Gastrocnemius medialis (tissue), 4 donors: ENCODE results near the gene NCL. TPM values are rescaled to one million over a fixed set of nuclear protein-coding genes. Genes with fewer than 3 reads are reported as not detected.

Experiments
- ATAC-seq, 2 donors: fragments of 150-250 bp; one replicate each; pipeline ENCODE4 v1.9.1; 2016
- DNase-seq, 2 donors: peaks; one replicate each; pipeline ENCODE4 v3.0.0-alpha.2; 2019
- H3K27ac ChIP-seq, 4 donors: fragments of 200-600 bp; sonication (generic); 1 replicate in 1 of 4; 2 replicates in 3 of 4; pipeline ENCODE4 v1.5.1; 2016 to 2018; ENCODE audit warnings: mild to moderate bottlenecking in 2 of 4, moderate library complexity in 1 of 4
- H3K27me3 ChIP-seq, 3 donors: fragments of 200-600 bp; sonication (generic) in 2 of 3; 1 replicate in 1 of 3; 2 replicates in 2 of 3; pipeline versions ENCODE4 v1.5.1 to v1.6.0; 2016 to 2019; ENCODE audit warnings: mild to moderate bottlenecking in 1 of 3, moderate library complexity in 1 of 3
- H3K36me3 ChIP-seq, 2 donors: fragments of 200-600 bp; sonication (generic) in 1 of 2; one replicate each; pipeline ENCODE4 v1.5.1; 2017 to 2018
- H3K4me1 ChIP-seq, 2 donors: fragments of 200-600 bp; sonication (generic) in 1 of 2; one replicate each; pipeline ENCODE4 v1.5.1; 2016 to 2017; ENCODE audit warnings: mild to moderate bottlenecking in 2 of 2
- H3K4me3 ChIP-seq, 4 donors: fragments of 200-600 bp; sonication (generic) in 3 of 4; 1 replicate in 1 of 4; 2 replicates in 3 of 4; pipeline ENCODE4 v1.5.1; 2016 to 2019; ENCODE audit warnings: mild to moderate bottlenecking in 2 of 4
- H3K9me3 ChIP-seq, 3 donors: fragments of 200-600 bp; sonication (generic) in 2 of 3; 1 replicate in 1 of 3; 2 replicates in 2 of 3; pipeline ENCODE4 v1.5.1; 2016 to 2019
- CTCF ChIP-seq, 5 experiments: fragments of 450-650 bp in 3 of 5; fragments of 200-600 bp in 2 of 5; sonication (generic) in 2 of 5; IDR thresholded peaks in 4 of 5; conservative IDR thresholded peaks in 1 of 5; 1 replicate in 4 of 5; 2 replicates in 1 of 5; pipeline ENCODE4 v1.5.1; 2016 to 2019; ENCODE audit warnings: antibody characterized with exemption in 5 of 5, mild to moderate bottlenecking in 3 of 5, moderate library complexity in 3 of 5
- POLR2A ChIP-seq, 2 donors: fragments of 450-650 bp; IDR thresholded peaks; one replicate each; pipeline ENCODE4 v1.6.1; 2017; ENCODE audit warnings: antibody characterized with exemption in 2 of 2, mild to moderate bottlenecking in 2 of 2, moderate library complexity in 2 of 2
- in situ Hi-C, 4 donors: fragments of 200-750 bp; cut with MboI; loops; one replicate each; pipeline versions ENCODE4 v1.15.0 to v1.8.0; 2017; ENCODE audit warnings: low sequenced_read_pairs in 4 of 4
- intact Hi-C: fragments of 100-400 bp; cut with DNase I; formaldehyde crosslinking; loops from one replicate; pipeline ENCODE4 v1.15.1; 2023; ENCODE audit warnings: low total_unique reads
- total RNA-seq, 4 donors: library from RNA; depleted of rRNA; stranded (reverse); fragments of >200 nt; gene quantifications; one replicate each; pipeline versions ENCODE4 v1.1.0 to v1.2.3, GENCODE V29; 2016

Gene NCL
- total RNA-seq, 4 donors from 2014 or later, result 48.8 to 174 (median 124) TPM

GRCh38 chr2:231425811-231426703 is 38.2 kb downstream of the NCL start:
- DNase-seq (no peak), ATAC-seq (no peak)
- no peaks in the 10 kb centered on the region for H3K9me3 ChIP-seq
- TF ChIP-seq POLR2A (IDR thresholded peaks at IDR 0.05) (no peak), CTCF (IDR thresholded peaks at IDR 0.05 in 4 of 5, conservative IDR thresholded peaks at IDR 0.05 in 1 of 5) (no peak)
- H3K27ac ChIP-seq, result no peak overlapping the region
- in situ Hi-C loops, result loop anchor here in 2 of 4 donors (25.0 kb wide), 2 partner anchors 189 to 314 kb away; no protein-coding TSS in a partner anchor
- H3K4me3 ChIP-seq, result no peak overlapping the region
- H3K27me3 ChIP-seq, result no peaks in the 10 kb centered on the region
- intact Hi-C loops, result no loop called here
- no peaks in the 10 kb centered on the region for H3K36me3 ChIP-seq
- H3K4me1 ChIP-seq, result no peaks in the 10 kb centered on the region

GRCh38 chr2:231425291-231425810 is 38.9 kb downstream of the NCL start:
- in situ Hi-C loops, result loop anchor here in 2 of 4 donors (25.0 kb wide), 2 partner anchors 188 to 313 kb away; no protein-coding TSS in a partner anchor
- intact Hi-C loops, result no loop called here
- TF ChIP-seq CTCF (IDR thresholded peaks at IDR 0.05 in 4 of 5, conservative IDR thresholded peaks at IDR 0.05 in 1 of 5) (no peak), POLR2A (IDR thresholded peaks at IDR 0.05) (no peak)

GRCh38 chr2:231423176-231423575 is 41.1 kb downstream of the NCL start:
- Histone ChIP-seq H3K36me3 (no peaks in the 10 kb centered on the region), H3K4me1 (no peaks in the 10 kb centered on the region), H3K27ac (no peak overlapping the region), H3K27me3 (peaks cover 0 to 4% (median 3%) of the 10 kb centered on the region in 3 donors), H3K4me3 (no peak overlapping the region), H3K9me3 (no peaks in the 10 kb centered on the region)
- no peak for TF ChIP-seq POLR2A (IDR thresholded peaks at IDR 0.05)
- no peak for TF ChIP-seq CTCF (IDR thresholded peaks at IDR 0.05 in 4 of 5, conservative IDR thresholded peaks at IDR 0.05 in 1 of 5)
- DNase-seq (no peak), ATAC-seq (no peak)
- in situ Hi-C loops, result loop anchor here in 2 of 4 donors (25.0 kb wide), 2 partner anchors 186 to 311 kb away; no protein-coding TSS in a partner anchor
- intact Hi-C loops, result no loop called here

More at GRCh38 chr2:231425291-231425810, 38.9 kb downstream of the NCL start:
- Histone ChIP-seq H3K4me3 (no peak overlapping the region), H3K9me3 (no peaks in the 10 kb centered on the region), H3K36me3 (no peaks in the 10 kb centered on the region), H3K27me3 (no peaks in the 10 kb centered on the region), H3K27ac (no peak overlapping the region), H3K4me1 (no peaks in the 10 kb centered on the region)
- DNase-seq (no peak), ATAC-seq (no peak)

- intact Hi-C loops (no loop called here), in situ Hi-C loops (loop anchor here in 2 of 4 donors (25.0 kb wide), 2 partner anchors 185 to 310 kb away; no protein-coding TSS in a partner anchor)
- ATAC-seq, result no peak
- Histone ChIP-seq H3K9me3 (no peaks in the 10 kb centered on the region), H3K27me3 (peaks cover 0 to 4% (median 3%) of the 10 kb centered on the region in 3 donors), H3K4me1 (no peaks in the 10 kb centered on the region), H3K27ac (no peak overlapping the region), H3K36me3 (no peaks in the 10 kb centered on the region), H3K4me3 (no peak overlapping the region)
- no peak for DNase-seq
- no peak for TF ChIP-seq POLR2A (IDR thresholded peaks at IDR 0.05)
- TF ChIP-seq CTCF (IDR thresholded peaks at IDR 0.05 in 4 of 5, conservative IDR thresholded peaks at IDR 0.05 in 1 of 5), result no peak
These were observed 42.2 kb downstream of the NCL start for GRCh38 chr2:231422056-231422455.
